ENCODE measurements around the gene CYP1B1.

CYP1B1 gene

GRCh38 chr2:38093527-38094165, 17.7 kb upstream of the CYP1B1 start:
- Histone ChIP-seq H2AFZ (ENCODE audit: low read depth, low read length) (no peak overlapping the region), H4K8ac (ENCODE audit: low read length) (no peak overlapping the region), H2BK5ac (ENCODE audit: low read depth, low read length, poor library complexity, severe bottlenecking) (no peak overlapping the region), H2BK15ac (ENCODE audit: low read depth, poor library complexity, severe bottlenecking) (no peak overlapping the region), H2AK5ac (ENCODE audit: low read length, severe bottlenecking) (peak overlapping the region; percentile 90), H3K18ac (ENCODE audit: low read depth in 1 of 2, low read length in 2 of 2) (peak overlapping the region in 1 of 2 experiments; percentile 84), H3K14ac (ENCODE audit: low read length in 2 of 2) (no peak overlapping the region), H4K91ac (ENCODE audit: low read length) (peak overlapping the region; percentile 88), H3K4me3 (ENCODE audit: insufficient read depth in 1 of 2, low read depth in 1 of 2, low read length in 2 of 2) (no peak overlapping the region), H3K23ac (ENCODE audit: low read length in 2 of 2) (no peak overlapping the region), H3K36me3 (ENCODE audit: control insufficient read depth in 1 of 2, insufficient read depth in 2 of 2, low read depth in 1 of 2, low read length in 2 of 2) (no peaks in the 10 kb centered on the region), H2BK120ac (ENCODE audit: low read depth, low read length) (no peak overlapping the region), H3K27ac (ENCODE audit: low read length, poor library complexity, severe bottlenecking) (no peak overlapping the region), H3K4ac (ENCODE audit: low read depth in 1 of 2, low read length in 2 of 2) (peak overlapping the region; percentile 71 to 84), H3K4me2 (ENCODE audit: low read length, poor library complexity, severe bottlenecking) (no peak overlapping the region), H3K79me1 (replicated peaks; ENCODE audit: low read length, poor library complexity, severe bottlenecking) (peaks cover 6% of the 10 kb centered on the region), H3K9ac (ENCODE audit: low read length) (peak overlapping the region; percentile 80), H2BK12ac (ENCODE audit: low read length in 2 of 2) (peak overlapping the region; percentile 13 to 71), H3K27me3 (ENCODE audit: control insufficient read depth in 1 of 2, insufficient read depth in 1 of 2, low read length in 2 of 2) (no peaks in the 10 kb centered on the region), H3K4me1 (ENCODE audit: control insufficient read depth, insufficient read depth, low read depth, low read length) (peaks cover 23% of the 10 kb centered on the region), H3K9me3 (ENCODE audit: control insufficient read depth, low read length) (no peaks in the 10 kb centered on the region)
- WGBS = 87% methylated on average over 1 of the region's 1 CpG
- DNase-seq = peak; percentile 54

DNA sequence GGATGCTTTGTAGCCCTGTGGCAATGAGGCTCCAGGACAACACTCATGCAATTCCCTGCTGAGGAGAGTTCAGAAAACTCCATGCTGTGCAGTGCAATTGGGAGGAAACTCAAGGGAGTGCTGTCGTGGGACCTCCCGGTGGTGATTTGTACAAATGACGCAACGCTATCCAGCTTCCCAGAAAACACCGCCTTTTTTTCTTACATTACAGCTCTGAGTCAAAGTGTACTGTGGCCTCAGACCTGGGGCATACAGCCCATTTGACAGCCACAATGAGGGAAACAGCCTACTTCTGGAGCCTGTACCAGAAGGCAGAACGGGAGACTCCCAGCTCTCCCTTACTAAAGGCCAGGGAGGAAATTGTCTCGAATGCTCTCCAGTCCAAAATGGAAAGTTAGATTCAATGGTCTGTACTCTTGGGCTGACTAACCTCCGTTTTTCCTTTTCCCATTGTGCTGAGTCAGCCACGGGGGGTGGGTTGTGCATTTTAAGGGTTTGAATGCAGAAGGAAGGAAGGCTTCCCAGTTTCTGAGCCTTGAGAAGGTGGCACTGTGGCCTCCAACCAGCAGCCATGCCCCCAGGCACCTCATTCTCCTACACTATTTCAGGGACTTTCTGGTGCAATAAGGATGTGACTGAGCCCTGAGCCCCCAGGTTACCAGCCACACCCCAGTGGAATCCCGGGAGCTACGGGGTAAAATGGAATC, 16.4 kb upstream of the CYP1B1 start:
- H3K79me1 ChIP-seq (replicated peaks; ENCODE audit: low read length, poor library complexity, severe bottlenecking) = peaks cover 9% of the 10 kb centered on the region
- peak; percentile 95 for DNase-seq
- H3K4ac ChIP-seq (ENCODE audit: low read depth in 1 of 2, low read length in 2 of 2) = peak overlapping the region; percentile 89 to 95
- no peaks in the 10 kb centered on the region for H3K27me3 ChIP-seq (ENCODE audit: control insufficient read depth in 1 of 2, insufficient read depth in 1 of 2, low read length in 2 of 2)
- H2BK5ac ChIP-seq (ENCODE audit: low read depth, low read length, poor library complexity, severe bottlenecking) = peak overlapping the region; percentile 35
- H2BK15ac ChIP-seq (ENCODE audit: low read depth, poor library complexity, severe bottlenecking) = peak overlapping the region; percentile 70
- no peak overlapping the region for H3K23ac ChIP-seq (ENCODE audit: low read length in 2 of 2)
- peak overlapping the region in 1 of 2 experiments; percentile 92 for H3K14ac ChIP-seq (ENCODE audit: low read length in 2 of 2)
- peak overlapping the region; percentile 87 to 95 for H3K18ac ChIP-seq (ENCODE audit: low read depth in 1 of 2, low read length in 2 of 2)
- H2BK120ac ChIP-seq (ENCODE audit: low read depth, low read length) = peak overlapping the region; percentile 45
- H3K36me3 ChIP-seq (ENCODE audit: control insufficient read depth in 1 of 2, insufficient read depth in 2 of 2, low read depth in 1 of 2, low read length in 2 of 2) = no peaks in the 10 kb centered on the region
- no peak overlapping the region for H3K4me2 ChIP-seq (ENCODE audit: low read length, poor library complexity, severe bottlenecking)
- peak overlapping the region; percentile 47 for H4K91ac ChIP-seq (ENCODE audit: low read length)
- peak overlapping the region; percentile 79 for H4K8ac ChIP-seq (ENCODE audit: low read length)
- peak overlapping the region; percentile 46 for H3K27ac ChIP-seq (ENCODE audit: low read length, poor library complexity, severe bottlenecking)
- H2BK12ac ChIP-seq (ENCODE audit: low read length in 2 of 2) = peak overlapping the region; percentile 94 to 95
- 28% methylated on average over 11 of the region's 11 CpGs for WGBS
- H3K9me3 ChIP-seq (ENCODE audit: control insufficient read depth, low read length) = no peaks in the 10 kb centered on the region
- peak overlapping the region in 1 of 2 experiments; percentile 42 for H3K4me3 ChIP-seq (ENCODE audit: insufficient read depth in 1 of 2, low read depth in 1 of 2, low read length in 2 of 2)
- peak overlapping the region; percentile 80 for H3K9ac ChIP-seq (ENCODE audit: low read length)
- H2AFZ ChIP-seq (ENCODE audit: low read depth, low read length) = peak overlapping the region; percentile 73
- H2AK5ac ChIP-seq (ENCODE audit: low read length, severe bottlenecking) = peak overlapping the region; percentile 94
- H3K4me1 ChIP-seq (ENCODE audit: control insufficient read depth, insufficient read depth, low read depth, low read length) = peaks cover 23% of the 10 kb centered on the region

DNA sequence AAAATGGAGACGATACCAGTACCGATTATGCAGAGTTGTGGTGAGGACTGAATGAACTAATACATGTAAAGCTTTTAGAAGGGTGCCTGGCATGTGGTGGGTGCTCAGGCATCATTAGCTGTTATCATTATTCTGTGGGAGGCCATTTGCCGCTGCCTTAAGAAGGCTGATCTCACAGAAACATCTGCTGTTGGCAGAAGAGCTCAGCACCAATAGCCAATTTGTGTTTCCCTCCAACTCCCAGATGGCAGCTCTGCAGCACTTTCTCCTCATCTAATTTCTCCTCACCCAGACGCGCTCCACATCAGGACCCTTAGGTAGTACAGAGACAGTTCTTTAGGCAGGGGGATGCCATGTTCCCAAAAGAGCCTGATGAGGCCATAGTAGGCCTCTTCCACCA, 15.8 kb upstream of the CYP1B1 start:
- H3K79me1 ChIP-seq (replicated peaks; ENCODE audit: low read length, poor library complexity, severe bottlenecking) = peaks cover 9% of the 10 kb centered on the region
- no peak overlapping the region for H2AFZ ChIP-seq (ENCODE audit: low read depth, low read length)
- H2BK120ac ChIP-seq (ENCODE audit: low read depth, low read length) = no peak overlapping the region
- no peak overlapping the region for H2BK15ac ChIP-seq (ENCODE audit: low read depth, poor library complexity, severe bottlenecking)
- H3K36me3 ChIP-seq (ENCODE audit: control insufficient read depth in 1 of 2, insufficient read depth in 2 of 2, low read depth in 1 of 2, low read length in 2 of 2) = no peaks in the 10 kb centered on the region
- H3K14ac ChIP-seq (ENCODE audit: low read length in 2 of 2) = no peak overlapping the region
- H3K4me3 ChIP-seq (ENCODE audit: insufficient read depth in 1 of 2, low read depth in 1 of 2, low read length in 2 of 2) = peak overlapping the region in 1 of 2 experiments; percentile 42
- peak overlapping the region; percentile 61 to 62 for H2BK12ac ChIP-seq (ENCODE audit: low read length in 2 of 2)
- no peaks in the 10 kb centered on the region for H3K9me3 ChIP-seq (ENCODE audit: control insufficient read depth, low read length)
- H3K4me1 ChIP-seq (ENCODE audit: control insufficient read depth, insufficient read depth, low read depth, low read length) = peaks cover 22% of the 10 kb centered on the region
- H3K27me3 ChIP-seq (ENCODE audit: control insufficient read depth in 1 of 2, insufficient read depth in 1 of 2, low read length in 2 of 2) = no peaks in the 10 kb centered on the region
- no peak overlapping the region for H2BK5ac ChIP-seq (ENCODE audit: low read depth, low read length, poor library complexity, severe bottlenecking)
- peak overlapping the region; percentile 80 for H3K9ac ChIP-seq (ENCODE audit: low read length)
- WGBS = 94% methylated on average over 5 of the region's 5 CpGs
- H3K4me2 ChIP-seq (ENCODE audit: low read length, poor library complexity, severe bottlenecking) = no peak overlapping the region
- H3K27ac ChIP-seq (ENCODE audit: low read length, poor library complexity, severe bottlenecking) = no peak overlapping the region
- peak overlapping the region; percentile 47 for H4K91ac ChIP-seq (ENCODE audit: low read length)
- H3K4ac ChIP-seq (ENCODE audit: low read depth in 1 of 2, low read length in 2 of 2) = peak overlapping the region in 1 of 2 experiments; percentile 52
- H2AK5ac ChIP-seq (ENCODE audit: low read length, severe bottlenecking) = peak overlapping the region; percentile 60
- no peak for DNase-seq
- H4K8ac ChIP-seq (ENCODE audit: low read length) = peak overlapping the region; percentile 52
- peak overlapping the region; percentile 40 to 59 for H3K18ac ChIP-seq (ENCODE audit: low read depth in 1 of 2, low read length in 2 of 2)
- no peak overlapping the region for H3K23ac ChIP-seq (ENCODE audit: low read length in 2 of 2)

DNA sequence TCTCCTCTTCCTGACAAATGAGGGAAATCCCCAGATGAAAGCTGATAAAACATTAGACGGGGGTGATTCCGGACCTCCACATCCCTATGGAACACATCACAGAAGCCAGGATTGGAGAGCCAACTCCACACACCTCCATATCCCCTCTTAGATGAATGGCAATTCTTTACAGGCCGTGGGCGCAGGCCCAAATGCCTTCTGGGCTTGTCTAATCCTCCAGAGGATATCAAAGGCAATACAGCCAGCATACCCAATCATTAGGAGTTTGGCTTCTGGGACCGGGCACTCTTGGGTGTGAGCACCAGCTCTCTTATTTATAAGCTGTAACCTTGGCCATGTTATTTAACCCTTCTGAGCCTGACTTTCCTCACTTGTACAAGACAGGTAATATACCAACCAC, 15.0 kb upstream of the CYP1B1 start:
- no peak overlapping the region for H3K23ac ChIP-seq (ENCODE audit: low read length in 2 of 2)
- no peak for DNase-seq
- H2BK15ac ChIP-seq (ENCODE audit: low read depth, poor library complexity, severe bottlenecking) = no peak overlapping the region
- peak overlapping the region; percentile 80 for H3K9ac ChIP-seq (ENCODE audit: low read length)
- no peak overlapping the region for H3K14ac ChIP-seq (ENCODE audit: low read length in 2 of 2)
- H3K79me1 ChIP-seq (replicated peaks; ENCODE audit: low read length, poor library complexity, severe bottlenecking) = peaks cover 9% of the 10 kb centered on the region
- H2BK5ac ChIP-seq (ENCODE audit: low read depth, low read length, poor library complexity, severe bottlenecking) = no peak overlapping the region
- no peak overlapping the region for H3K18ac ChIP-seq (ENCODE audit: low read depth in 1 of 2, low read length in 2 of 2)
- H4K91ac ChIP-seq (ENCODE audit: low read length) = peak overlapping the region; percentile 34
- H3K4ac ChIP-seq (ENCODE audit: low read depth in 1 of 2, low read length in 2 of 2) = no peak overlapping the region
- H4K8ac ChIP-seq (ENCODE audit: low read length) = no peak overlapping the region
- WGBS = 79% methylated on average over 5 of the region's 5 CpGs
- peaks cover 15% of the 10 kb centered on the region for H3K4me1 ChIP-seq (ENCODE audit: control insufficient read depth, insufficient read depth, low read depth, low read length)
- H3K9me3 ChIP-seq (ENCODE audit: control insufficient read depth, low read length) = no peaks in the 10 kb centered on the region
- no peak overlapping the region for H3K4me2 ChIP-seq (ENCODE audit: low read length, poor library complexity, severe bottlenecking)
- no peak overlapping the region for H3K4me3 ChIP-seq (ENCODE audit: insufficient read depth in 1 of 2, low read depth in 1 of 2, low read length in 2 of 2)
- no peak overlapping the region for H2BK12ac ChIP-seq (ENCODE audit: low read length in 2 of 2)
- no peak overlapping the region for H3K27ac ChIP-seq (ENCODE audit: low read length, poor library complexity, severe bottlenecking)
- H3K27me3 ChIP-seq (ENCODE audit: control insufficient read depth in 1 of 2, insufficient read depth in 1 of 2, low read length in 2 of 2) = no peaks in the 10 kb centered on the region
- no peak overlapping the region for H2AFZ ChIP-seq (ENCODE audit: low read depth, low read length)
- H3K36me3 ChIP-seq (ENCODE audit: control insufficient read depth in 1 of 2, insufficient read depth in 2 of 2, low read depth in 1 of 2, low read length in 2 of 2) = no peaks in the 10 kb centered on the region
- peak overlapping the region; percentile 66 for H2BK120ac ChIP-seq (ENCODE audit: low read depth, low read length)
- no peak overlapping the region for H2AK5ac ChIP-seq (ENCODE audit: low read length, severe bottlenecking)

Measured in mesenchymal stem cell (in vitro differentiated cells and primary cell).